Karpas-422 (cell line): ENCODE measurements around the gene ATG2A. TPM values are rescaled to one million over a fixed set of nuclear protein-coding genes. Genes with fewer than 3 reads are reported as not detected.
A peak's percentile ranks its signal among the peaks of the same experiment; 100 is the strongest.

ENCODE experiments used
- DNase-seq: peaks from one replicate; pipeline ENCODE4 v3.0.0-alpha.2; 2015
- H2AFZ ChIP-seq: fragments of 200-600 bp; sonication (generic); 2 replicates; pipeline ENCODE4 v1.6.1; 2014; ENCODE audit warnings: antibody characterized with exemption, low read length, mixed read lengths
- H3K27ac ChIP-seq: fragments of 200-600 bp; sonication (generic); 2 replicates; pipeline ENCODE4 v1.5.1; 2014; ENCODE audit warnings: mild to moderate bottlenecking, low read length, moderate library complexity
- H3K27me3 ChIP-seq: fragments of 200-600 bp; sonication (generic); 2 replicates; pipeline ENCODE4 v1.6.1; 2014; ENCODE audit warnings: low read length, mixed read lengths
- H3K36me3 ChIP-seq: fragments of 200-600 bp; sonication (generic); 2 replicates; pipeline ENCODE4 v1.6.1; 2014; ENCODE audit warnings: low read length, mixed read lengths; ENCODE audit not compliant: insufficient read depth
- H3K4me1 ChIP-seq: fragments of 200-600 bp; sonication (generic); 2 replicates; pipeline ENCODE4 v1.6.1; 2014; ENCODE audit warnings: mild to moderate bottlenecking, low read length, mixed read lengths
- H3K4me2 ChIP-seq: fragments of 200-600 bp; sonication (generic); 2 replicates; pipeline ENCODE4 v1.6.1; 2014; ENCODE audit warnings: low read length, low read depth, mild to moderate bottlenecking; ENCODE audit not compliant: poor library complexity, severe bottlenecking
- H3K4me3 ChIP-seq: fragments of 200-600 bp; sonication (generic); 2 replicates; pipeline ENCODE4 v1.5.1; 2014; ENCODE audit warnings: mild to moderate bottlenecking, antibody characterized with exemption, low read length, mixed read lengths
- H3K79me2 ChIP-seq: fragments of 200-600 bp; sonication (generic); 2 replicates; pipeline ENCODE4 v1.6.1; 2014; ENCODE audit warnings: mild to moderate bottlenecking, low read length, mixed read lengths
- H3K9ac ChIP-seq: fragments of 200-600 bp; sonication (generic); 2 replicates; pipeline ENCODE4 v1.6.0; 2014; ENCODE audit warnings: low read length
- H3K9me2 ChIP-seq: fragments of 200-600 bp; sonication (generic), shearing (Covaris generic); replicated peaks from 2 replicates; pipeline ENCODE4 v1.6.0; 2014; ENCODE audit warnings: mild to moderate bottlenecking, low read length, moderate library complexity; ENCODE audit not compliant: insufficient read depth
- H3K9me3 ChIP-seq: fragments of 300-700, 200-600 bp; sonication (generic); 2 replicates; pipeline ENCODE4 v1.6.1; 2014; ENCODE audit warnings: low read length, mixed read lengths
- H4K20me1 ChIP-seq: fragments of 200-600 bp; sonication (generic); 2 replicates; pipeline ENCODE4 v1.6.1; 2014; ENCODE audit warnings: mild to moderate bottlenecking, antibody characterized with exemption, low read length, low read depth; ENCODE audit not compliant: insufficient read depth
- total RNA-seq: library from RNA; depleted of rRNA; stranded (reverse); fragments of >200 nt; shearing (Covaris generic); gene quantifications from 2 replicates; pipeline ENCODE4 v1.2.3, GENCODE V29; 2014; ENCODE audit warnings: low replicate concordance

Gene ATG2A
- total RNA-seq, 1 experiment from 2014 or later = 16.2 TPM

DNA sequence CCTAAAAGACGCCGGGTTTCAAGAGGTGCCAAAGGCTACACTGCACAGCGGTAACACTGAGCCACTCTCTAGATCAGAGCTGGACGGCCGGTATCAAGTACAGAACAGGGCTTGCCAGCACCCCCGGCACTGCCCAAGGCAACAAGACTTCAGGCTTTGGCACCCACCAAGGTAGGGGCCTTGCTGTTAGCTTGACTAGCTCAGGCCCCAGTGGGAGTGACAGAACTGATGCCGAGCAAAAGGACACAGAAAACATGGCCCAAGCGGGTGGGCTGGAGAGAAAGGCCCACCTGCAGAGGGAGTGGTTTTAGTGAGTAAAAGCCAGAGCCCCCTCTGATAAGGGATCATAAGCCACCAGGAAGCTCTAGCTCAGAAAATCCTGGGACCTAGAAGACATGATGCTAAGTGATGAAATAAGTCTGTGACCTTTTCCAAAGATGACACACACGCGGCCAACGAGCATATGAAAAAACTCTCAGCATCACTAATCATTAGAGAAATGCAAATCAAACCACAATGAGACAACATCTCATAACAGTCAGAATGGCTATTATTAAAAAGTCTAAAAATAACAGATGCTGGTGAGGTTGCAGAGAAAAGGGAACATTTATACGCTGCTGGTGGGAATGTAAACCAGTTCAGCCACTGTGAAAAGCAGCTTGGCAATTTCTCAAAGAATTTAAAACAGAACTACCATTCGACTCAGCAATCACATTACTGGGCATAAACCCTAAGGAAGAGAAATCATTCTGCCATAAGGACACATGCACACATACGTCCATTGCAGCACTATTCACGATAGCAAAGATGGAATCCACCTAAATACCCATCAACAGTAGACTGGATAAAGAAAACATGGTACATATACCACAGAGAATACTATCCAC is 51.5 kb downstream of the ATG2A start:
- Histone ChIP-seq H3K27me3 (no peaks in the 10 kb centered on the region), H3K27ac (peak overlapping the region; percentile 95), H3K79me2 (peaks cover 74% of the 10 kb centered on the region), H3K9me2 (no peaks in the 10 kb centered on the region), H3K4me2 (peak overlapping the region; percentile 83), H3K9me3 (no peaks in the 10 kb centered on the region), H3K9ac (peak overlapping the region; percentile 75), H3K36me3 (0 out of 2 replicates have a peak, but pooled peaks cover 3% of the 10 kb centered on the region), H2AFZ (peak overlapping the region; percentile 30; the same call in 1 of the 2 replicates), H3K4me1 (peaks cover 78% of the 10 kb centered on the region), H3K4me3 (peak overlapping the region; percentile 63), H4K20me1 (peaks cover 3% of the 10 kb centered on the region; the same call in 1 of the 2 replicates)
- peak; percentile 83 for DNase-seq

DNA sequence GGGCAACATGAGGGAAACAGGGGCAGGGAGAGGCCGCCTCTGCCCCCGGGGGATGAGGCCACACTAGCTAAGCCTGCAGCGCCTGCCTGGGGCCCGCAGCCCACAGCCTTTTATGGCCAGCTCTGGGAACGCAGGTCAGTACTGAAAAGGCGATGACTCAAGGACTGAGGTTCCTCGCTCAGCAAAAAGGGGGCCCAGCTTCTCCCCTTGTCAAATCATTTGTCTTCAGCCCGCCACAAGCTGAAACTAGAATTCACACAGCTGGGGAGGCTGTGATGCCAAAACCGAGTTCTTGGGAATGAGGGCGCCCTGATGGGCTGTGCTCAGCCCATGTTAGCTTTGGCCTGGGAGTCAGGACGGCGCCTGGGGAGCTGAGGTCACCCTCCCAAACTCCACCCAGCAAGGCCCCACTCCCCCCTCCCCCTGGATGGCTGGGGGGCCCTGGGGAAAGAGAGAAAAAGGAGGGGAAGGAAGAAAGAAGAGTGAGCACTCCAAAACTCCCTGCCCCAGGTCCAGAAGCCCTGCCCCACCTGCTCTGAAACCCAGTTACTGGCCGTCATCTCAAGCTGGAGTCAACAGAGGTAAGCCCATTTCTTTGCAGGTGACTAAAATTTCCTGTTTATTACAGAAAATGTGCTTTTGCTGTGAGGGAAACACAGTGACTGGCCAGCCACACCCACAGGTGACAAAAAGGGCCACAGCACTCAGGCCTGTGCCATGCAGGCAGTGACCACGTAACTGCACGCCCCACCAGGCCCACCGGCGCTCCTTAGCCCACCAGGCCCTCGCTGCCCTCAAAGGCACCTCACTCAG is 52.3 kb downstream of the ATG2A start:
- peak overlapping the region; percentile 83 for H3K4me2 ChIP-seq
- H3K9me3 ChIP-seq = no peaks in the 10 kb centered on the region
- H3K4me1 ChIP-seq = peaks cover 70% of the 10 kb centered on the region
- H3K9me2 ChIP-seq = no peaks in the 10 kb centered on the region
- H3K27me3 ChIP-seq = no peaks in the 10 kb centered on the region
- H3K79me2 ChIP-seq = peaks cover 65% of the 10 kb centered on the region
- H4K20me1 ChIP-seq = no peaks in the 10 kb centered on the region; the same call in 1 of the 2 replicates
- peak overlapping the region; percentile 30; the same call in 1 of the 2 replicates for H2AFZ ChIP-seq
- H3K27ac ChIP-seq = peak overlapping the region; percentile 95
- H3K36me3 ChIP-seq = 0 out of 2 replicates have a peak, but pooled peaks cover 3% of the 10 kb centered on the region
- H3K9ac ChIP-seq = peak overlapping the region; percentile 75
- peak overlapping the region; percentile 63 for H3K4me3 ChIP-seq
- DNase-seq = no peak

DNA sequence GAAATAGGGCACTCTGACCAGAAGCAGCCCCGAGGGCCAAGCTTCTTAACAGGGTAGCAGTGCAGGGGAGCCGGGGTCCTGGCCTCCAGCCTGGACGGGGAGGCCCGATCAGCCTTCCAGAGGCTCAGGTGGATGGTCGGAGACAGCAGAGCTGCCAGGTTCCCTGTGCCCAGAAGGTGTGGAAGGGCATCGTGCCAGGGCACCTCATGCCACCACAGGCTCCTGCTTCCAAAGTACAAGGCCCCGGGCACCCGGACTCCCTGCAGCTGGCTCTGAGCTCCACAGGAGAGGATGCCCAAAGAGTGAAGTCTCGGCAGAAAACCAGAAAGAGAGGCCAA is 52.9 kb downstream of the ATG2A start:
- no peak for DNase-seq
- H3K4me2 ChIP-seq = peak overlapping the region; percentile 83
- H3K4me1 ChIP-seq = peaks cover 64% of the 10 kb centered on the region
- H2AFZ ChIP-seq = no peak overlapping the region
- no peaks in the 10 kb centered on the region for H3K9me3 ChIP-seq
- 0 out of 2 replicates have a peak, but pooled peaks cover 3% of the 10 kb centered on the region for H3K36me3 ChIP-seq
- H3K9me2 ChIP-seq = no peaks in the 10 kb centered on the region
- H3K9ac ChIP-seq = peak overlapping the region; percentile 75
- H4K20me1 ChIP-seq = no peaks in the 10 kb centered on the region; the same call in 1 of the 2 replicates
- H3K79me2 ChIP-seq = peaks cover 60% of the 10 kb centered on the region
- H3K27me3 ChIP-seq = no peaks in the 10 kb centered on the region
- H3K4me3 ChIP-seq = peak overlapping the region; percentile 63
- peak overlapping the region; percentile 95 for H3K27ac ChIP-seq

DNA sequence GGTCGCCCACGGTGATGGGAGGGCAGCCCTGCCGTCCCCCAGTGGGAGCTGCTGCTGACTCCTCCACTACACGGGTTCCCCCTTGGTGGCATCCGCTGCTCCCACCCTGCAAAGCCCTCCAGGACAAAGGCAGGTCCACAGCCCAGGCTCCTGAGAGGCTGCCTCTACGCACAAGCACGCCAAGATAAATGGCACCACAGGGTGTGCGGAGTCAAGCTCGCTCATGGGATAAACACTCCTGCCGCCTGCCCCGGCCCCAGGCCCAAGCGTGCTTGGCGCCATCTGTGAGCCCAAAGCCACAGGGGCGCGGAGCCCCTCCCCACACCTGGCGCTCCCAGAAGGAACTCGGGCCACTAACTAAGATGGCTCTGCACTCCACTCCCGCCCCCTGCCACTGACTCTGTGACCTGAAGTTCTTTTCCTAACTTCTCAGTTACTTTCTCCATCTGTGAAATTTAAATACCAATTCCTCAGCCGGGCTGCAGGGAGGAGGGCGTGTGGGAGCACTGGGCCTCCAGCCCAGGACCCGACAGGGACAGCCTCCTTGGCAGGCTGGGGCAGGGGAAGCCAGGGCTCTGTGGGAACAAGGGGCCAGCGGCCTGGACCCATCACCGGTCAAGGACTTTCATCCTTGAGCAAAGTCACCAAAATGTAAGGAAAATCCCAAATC is 53.5 kb downstream of the ATG2A start:
- H3K4me3 ChIP-seq = no peak overlapping the region
- DNase-seq = no peak
- H3K27me3 ChIP-seq = no peaks in the 10 kb centered on the region
- H3K4me2 ChIP-seq = no peak overlapping the region
- H3K9me3 ChIP-seq = no peaks in the 10 kb centered on the region
- H3K27ac ChIP-seq = peak overlapping the region; percentile 95
- no peak overlapping the region for H2AFZ ChIP-seq
- H3K36me3 ChIP-seq = 0 out of 2 replicates have a peak, but pooled peaks cover 3% of the 10 kb centered on the region
- peaks cover 55% of the 10 kb centered on the region for H3K79me2 ChIP-seq
- H3K9me2 ChIP-seq = no peaks in the 10 kb centered on the region
- H3K4me1 ChIP-seq = peaks cover 61% of the 10 kb centered on the region
- peak overlapping the region; percentile 75 for H3K9ac ChIP-seq
- no peaks in the 10 kb centered on the region; the same call in 1 of the 2 replicates for H4K20me1 ChIP-seq

DNA sequence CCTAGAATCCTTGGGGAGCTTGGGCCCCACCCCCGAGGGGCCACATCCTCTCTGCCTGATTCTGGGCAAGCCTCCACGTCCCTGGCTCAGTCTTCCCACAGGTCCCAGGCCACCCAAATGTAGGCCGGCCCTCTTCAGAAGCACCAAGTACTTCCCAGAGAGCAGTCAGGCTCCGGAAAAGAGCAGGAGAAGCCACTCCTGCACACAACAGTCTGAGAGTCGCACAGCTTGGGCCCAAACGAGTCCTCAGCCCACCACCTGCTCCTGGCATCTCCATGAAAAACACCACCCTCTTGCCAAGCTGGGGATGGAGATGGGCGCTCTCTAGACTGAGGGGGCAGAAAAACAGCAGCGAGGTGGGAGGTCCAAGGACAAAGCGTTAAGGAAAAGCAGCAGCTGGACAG is 54.0 kb downstream of the ATG2A start:
- H3K9me3 ChIP-seq = no peaks in the 10 kb centered on the region
- no peaks in the 10 kb centered on the region for H3K27me3 ChIP-seq
- H3K9ac ChIP-seq = no peak overlapping the region
- no peak overlapping the region for H3K4me2 ChIP-seq
- peak overlapping the region; percentile 95 for H3K27ac ChIP-seq
- H3K9me2 ChIP-seq = no peaks in the 10 kb centered on the region
- 0 out of 2 replicates have a peak, but pooled peaks cover 2% of the 10 kb centered on the region for H3K36me3 ChIP-seq
- H3K4me3 ChIP-seq = no peak overlapping the region
- H3K4me1 ChIP-seq = peaks cover 61% of the 10 kb centered on the region
- H3K79me2 ChIP-seq = peaks cover 50% of the 10 kb centered on the region
- no peak for DNase-seq
- H4K20me1 ChIP-seq = no peaks in the 10 kb centered on the region; the same call in 1 of the 2 replicates
- H2AFZ ChIP-seq = no peak overlapping the region

DNA sequence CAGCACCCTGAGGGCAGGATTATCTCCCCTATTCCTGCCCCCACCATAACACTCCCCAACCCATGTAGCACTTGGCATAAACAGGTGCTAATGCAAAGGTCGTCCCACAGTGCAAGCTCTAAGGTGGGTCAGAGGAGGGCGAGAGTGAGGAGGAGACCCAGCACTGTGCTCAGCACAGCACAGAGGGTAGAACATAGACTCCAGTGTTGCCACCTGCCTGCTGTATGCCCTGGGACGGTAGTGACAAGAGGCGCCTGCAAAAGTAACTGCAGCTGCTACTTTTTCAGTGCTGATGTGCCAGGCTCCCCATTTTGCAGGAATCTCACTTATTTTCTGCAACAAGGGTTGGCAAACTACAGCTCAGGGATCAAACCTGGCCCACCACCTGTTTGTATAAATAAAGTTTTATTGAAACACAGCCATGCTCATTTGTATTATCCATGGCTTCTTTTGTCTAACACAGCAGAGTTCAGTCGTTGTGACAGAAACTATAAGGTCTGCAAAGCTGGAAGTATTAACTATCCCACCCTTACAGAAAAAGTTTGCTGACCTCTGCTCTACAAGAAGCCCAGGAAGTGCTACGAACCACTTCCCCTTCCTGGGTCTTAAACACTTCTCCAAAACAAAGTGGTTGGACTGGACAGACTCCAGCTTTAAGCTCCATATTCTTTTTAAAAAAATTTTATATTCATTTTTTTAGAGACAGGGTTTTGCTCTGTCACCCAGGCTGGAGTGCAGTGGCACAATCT is 55.6 kb downstream of the ATG2A start:
- Histone ChIP-seq H4K20me1 (no peaks in the 10 kb centered on the region; the same call in 1 of the 2 replicates), H3K79me2 (peaks cover 48% of the 10 kb centered on the region), H3K4me1 (peaks cover 54% of the 10 kb centered on the region), H3K27me3 (no peaks in the 10 kb centered on the region), H3K36me3 (no peaks in the 10 kb centered on the region), H3K9me3 (no peaks in the 10 kb centered on the region), H2AFZ (no peak overlapping the region), H3K27ac (peak overlapping the region; percentile 95), H3K9ac (peak overlapping the region; percentile 25; the same call in 1 of the 2 replicates), H3K4me3 (no peak overlapping the region), H3K9me2 (no peaks in the 10 kb centered on the region), H3K4me2 (no peak overlapping the region)
- no peak for DNase-seq

DNA sequence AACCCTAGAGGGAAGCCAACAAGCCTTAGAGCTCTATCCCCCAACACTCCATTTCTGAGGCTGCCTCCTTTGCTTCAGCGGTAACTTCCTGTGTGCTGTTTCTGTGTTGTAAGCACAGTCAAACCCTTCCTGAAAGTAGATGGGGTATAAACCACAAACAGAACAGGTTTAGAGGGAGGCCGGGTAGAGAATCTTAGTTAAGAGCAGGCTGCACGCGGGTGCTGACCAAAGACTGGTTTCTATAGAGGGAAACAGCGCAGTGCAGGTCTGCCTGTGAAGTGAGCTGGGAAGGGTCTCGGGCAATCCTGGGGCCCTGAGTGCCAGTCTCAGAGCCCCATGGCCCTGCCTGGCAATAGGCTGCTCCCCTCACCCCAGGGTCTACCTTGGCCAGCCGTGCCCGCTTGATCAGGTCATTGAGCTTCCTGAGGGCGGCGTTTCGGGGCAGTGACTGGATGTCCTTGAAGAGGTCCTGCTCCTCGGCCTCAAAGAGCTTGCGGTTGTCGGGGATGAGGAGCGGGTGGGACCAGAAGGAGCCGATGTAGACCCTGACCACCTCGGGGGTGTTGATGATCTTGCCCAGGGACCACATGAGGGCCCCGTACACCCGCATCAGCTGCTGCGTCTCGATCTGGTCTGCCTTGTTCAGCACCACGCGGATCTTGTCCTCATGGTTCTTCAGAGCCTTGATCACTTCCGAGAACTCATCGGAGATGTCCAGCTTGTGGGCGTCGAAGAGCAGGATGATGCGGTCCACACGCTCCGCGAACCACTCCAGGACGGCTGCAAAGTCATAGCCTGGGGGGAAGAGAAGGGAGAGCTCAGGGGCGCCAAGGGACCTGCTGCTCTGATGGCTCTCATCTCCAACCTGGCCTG is 57.2 kb downstream of the ATG2A start:
- Histone ChIP-seq H3K9me3 (no peaks in the 10 kb centered on the region), H4K20me1 (no peaks in the 10 kb centered on the region; the same call in 1 of the 2 replicates), H3K27ac (peak overlapping the region; percentile 11; the same call in 1 of the 2 replicates), H3K4me3 (no peak overlapping the region), H3K27me3 (no peaks in the 10 kb centered on the region), H3K4me2 (no peak overlapping the region), H2AFZ (no peak overlapping the region), H3K36me3 (no peaks in the 10 kb centered on the region), H3K9ac (no peak overlapping the region), H3K9me2 (no peaks in the 10 kb centered on the region), H3K4me1 (peaks cover 42% of the 10 kb centered on the region), H3K79me2 (peaks cover 36% of the 10 kb centered on the region)
- no peak for DNase-seq
